Activated CD8-positive, alpha-beta memory T cell treated with anti-CD3 and anti-CD28 coated beads for 4 hours (primary cell): ENCODE results near the gene CNKSR1.

Source experiments
- DNase-seq, 2 donors: peaks; one replicate each; pipeline ENCODE4 v3.0.0-alpha.2; 2020; ENCODE audit warnings: low read depth in 2 of 2

Gene CNKSR1

GRCh38 chr1:26184086-26184485, 6.8 kb downstream of the CNKSR1 start:
- no peak for DNase-seq

DNA sequence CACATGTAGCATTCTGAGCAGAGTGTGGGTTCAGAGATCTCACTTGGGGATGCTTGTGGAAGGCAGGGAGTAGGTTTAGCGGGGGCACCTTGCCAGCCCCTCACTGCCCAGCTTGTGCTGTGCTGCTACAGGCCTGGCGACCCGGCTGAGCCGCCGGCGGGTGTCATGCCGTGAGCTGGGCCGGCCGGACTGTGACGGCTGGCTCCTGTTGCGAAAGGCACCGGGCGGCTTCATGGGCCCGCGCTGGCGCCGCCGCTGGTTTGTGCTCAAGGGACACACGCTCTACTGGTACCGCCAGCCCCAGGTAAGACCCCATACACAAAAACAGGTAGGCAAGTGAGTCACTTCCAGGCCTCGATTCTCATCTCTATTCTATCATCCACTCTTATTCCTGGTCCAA, 7.6 kb downstream of the CNKSR1 start:
- no peak for DNase-seq

- DNase-seq = no peak
These were observed 10.6 kb downstream of the CNKSR1 start for GRCh38 chr1:26187882-26188281.

DNA sequence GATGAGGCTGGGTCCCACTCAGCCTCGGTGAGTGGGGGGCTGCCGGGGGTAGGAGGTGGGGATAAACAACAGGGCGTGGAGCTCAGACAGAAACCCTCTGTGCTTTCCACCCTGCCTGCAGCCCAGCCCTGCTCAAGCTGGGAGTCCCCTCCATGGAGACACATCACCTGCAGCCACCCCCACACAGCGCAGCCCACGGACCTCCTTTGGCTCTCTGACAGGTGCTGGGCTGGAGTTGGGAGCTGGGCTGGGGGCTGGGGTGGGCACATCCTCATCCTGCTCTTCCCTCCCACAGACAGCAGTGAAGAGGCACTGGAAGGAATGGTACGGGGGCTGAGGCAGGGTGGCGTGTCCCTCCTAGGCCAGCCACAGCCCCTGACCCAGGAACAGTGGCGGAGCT, 11.2 kb downstream of the CNKSR1 start:
- no peak for DNase-seq

- no peak for DNase-seq
These were observed 12.0 kb downstream of the CNKSR1 start for GRCh38 chr1:26189331-26189730.

GRCh38 chr1:26189751-26190275, 12.5 kb downstream of the CNKSR1 start:
- DNase-seq = no peak

GRCh38 chr1:26190373-26190987, 13.2 kb downstream of the CNKSR1 start, which contains the start of gene CATSPER4:
Gene CATSPER4, plus strand, starts transcription at chr1:26190602. Its CDS starts 26 bp downstream, at chr1:26190628.
- DNase-seq = no peak

GRCh38 chr1:26191739-26192138, 14.4 kb downstream of the CNKSR1 start:
- no peak for DNase-seq

DNA sequence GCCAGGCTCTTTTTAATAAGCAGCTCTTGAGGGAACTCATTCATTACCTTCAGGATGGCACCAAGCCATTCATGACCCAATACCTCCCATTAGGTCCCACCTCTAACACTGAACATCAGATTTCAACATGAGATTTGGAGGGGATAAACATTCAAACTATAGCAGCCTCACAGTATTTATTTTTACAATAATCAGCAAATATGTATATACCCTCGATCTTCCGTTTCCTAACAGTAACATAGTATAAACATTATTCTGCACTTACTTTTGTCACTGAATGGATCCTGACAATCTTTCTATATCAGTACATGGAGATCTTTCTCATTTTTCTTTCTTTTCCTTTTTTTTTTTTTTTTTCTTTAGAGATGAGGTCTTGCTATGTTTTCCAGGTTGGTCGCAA, 18.5 kb downstream of the CNKSR1 start:
- no peak for DNase-seq

GRCh38 chr1:26197301-26197700, 20.0 kb downstream of the CNKSR1 start:
- no peak for DNase-seq

GRCh38 chr1:26197813-26198212, 20.5 kb downstream of the CNKSR1 start:
- DNase-seq = no peak

GRCh38 chr1:26200413-26200812, 23.1 kb downstream of the CNKSR1 start:
- no peak for DNase-seq

DNA sequence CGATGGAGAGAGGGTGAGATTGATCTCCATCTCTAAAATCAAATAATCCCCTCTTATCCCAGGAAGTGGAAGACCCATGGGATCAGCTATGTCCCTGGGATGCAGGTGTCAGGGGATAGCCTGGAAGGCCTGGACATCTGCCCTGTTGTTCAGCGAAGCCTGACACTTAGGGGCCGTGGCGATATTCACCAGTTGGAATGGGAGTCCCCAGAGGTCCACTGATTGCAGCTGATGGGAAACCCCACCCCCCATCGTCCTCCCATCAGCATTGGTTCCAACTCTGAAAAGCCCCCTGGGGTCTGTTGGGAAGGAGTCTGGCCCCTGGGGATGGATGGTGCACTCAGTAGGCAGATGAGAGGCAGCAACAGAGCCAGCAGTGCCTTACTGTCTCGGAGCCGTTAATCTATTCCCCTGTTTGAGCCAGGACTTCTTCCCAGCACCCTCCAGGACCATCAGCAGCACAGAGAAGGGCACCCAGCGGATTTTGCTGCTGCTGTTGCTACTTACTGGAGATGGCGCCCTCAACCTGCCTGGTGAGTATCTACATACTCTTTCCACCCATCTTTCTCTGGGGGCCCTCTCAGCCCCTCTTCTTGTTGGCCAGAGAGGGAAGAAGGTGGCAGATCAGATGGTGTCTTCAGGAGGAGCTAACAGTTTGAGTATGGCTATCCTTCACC, 26.5 kb downstream of the CNKSR1 start:
- no peak for DNase-seq

DNA sequence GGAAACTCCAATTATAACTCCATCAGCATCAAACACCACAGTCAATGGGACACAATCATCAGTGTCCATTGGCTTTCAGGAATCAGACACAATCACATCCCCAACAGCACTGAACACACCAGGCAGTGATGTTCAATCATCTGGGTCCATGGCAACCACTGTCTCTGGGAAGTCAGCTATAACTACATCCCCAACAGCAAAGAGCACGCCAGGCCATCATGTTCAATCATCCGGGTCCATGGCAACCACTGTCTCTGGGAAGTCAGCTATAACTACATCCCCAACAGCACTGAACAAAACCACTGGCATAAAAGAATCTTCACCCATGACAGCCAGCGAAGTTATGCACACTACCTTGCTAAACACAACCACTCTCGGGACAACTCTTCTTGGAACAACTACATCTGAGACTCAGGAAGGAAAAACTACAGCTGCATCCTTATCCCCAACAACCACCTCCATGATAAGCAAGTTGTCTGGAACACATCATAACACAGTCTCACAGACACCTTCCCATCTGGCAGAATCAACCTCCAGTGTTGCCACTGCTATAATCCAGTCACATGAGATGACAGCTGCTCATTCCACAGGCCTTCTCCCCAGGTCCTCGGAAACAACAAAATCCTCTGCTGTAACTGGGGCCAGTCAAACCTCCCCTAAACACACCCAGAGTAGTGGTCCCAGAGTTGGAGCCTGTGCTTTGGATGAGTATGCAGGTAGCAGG, 33.0 kb downstream of the CNKSR1 start:
- no peak for DNase-seq

DNA sequence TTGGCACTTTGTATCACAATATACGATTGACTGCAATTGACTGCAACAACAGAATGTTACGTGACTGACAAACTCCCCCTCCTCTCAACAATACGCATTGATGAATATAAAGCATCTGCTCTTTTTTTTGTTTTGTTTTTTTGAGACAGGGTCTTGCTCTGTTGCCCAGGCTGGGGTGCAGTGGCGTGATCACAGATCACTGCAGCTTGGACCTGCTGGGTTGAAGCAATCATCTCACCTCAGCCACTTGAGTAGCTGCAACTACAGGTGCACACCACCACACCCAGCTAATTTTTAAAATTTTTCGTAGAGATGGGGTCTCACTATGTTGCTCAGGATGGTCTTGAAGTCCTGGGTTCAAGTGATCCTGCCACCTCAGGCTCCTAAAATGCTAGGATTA, 35.4 kb downstream of the CNKSR1 start:
- no peak for DNase-seq

DNA sequence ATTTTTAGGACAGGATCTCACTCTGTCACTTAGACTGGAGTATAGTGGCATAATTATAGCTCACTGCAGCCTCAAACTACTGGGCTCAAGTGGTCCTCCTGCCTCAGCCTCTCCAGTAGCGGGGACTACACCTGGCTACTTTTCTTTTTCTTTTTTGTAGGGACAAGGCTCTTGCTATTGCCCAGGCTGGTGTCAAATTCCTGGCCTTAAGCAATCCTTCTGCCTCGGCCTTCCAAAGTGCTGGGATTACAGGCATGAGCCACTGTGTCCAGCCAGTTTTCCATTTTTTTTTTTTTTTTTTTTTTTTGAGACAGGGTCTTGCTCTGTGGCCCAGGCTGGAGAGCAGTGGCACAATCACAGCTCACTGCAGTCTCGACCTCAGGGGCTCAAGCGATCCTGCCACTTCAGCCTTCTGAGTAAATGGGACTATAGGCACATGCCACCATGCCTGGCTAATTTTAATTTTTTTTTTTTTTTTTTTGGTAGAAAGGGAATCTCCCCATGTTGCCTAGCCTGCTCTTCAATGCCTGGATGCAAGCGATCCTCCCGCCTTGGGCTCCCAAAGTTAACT, 36.1 kb downstream of the CNKSR1 start:
- no peak for DNase-seq

- no peak for DNase-seq
These were observed 38.0 kb downstream of the CNKSR1 start for GRCh38 chr1:26215246-26215645.

DNA sequence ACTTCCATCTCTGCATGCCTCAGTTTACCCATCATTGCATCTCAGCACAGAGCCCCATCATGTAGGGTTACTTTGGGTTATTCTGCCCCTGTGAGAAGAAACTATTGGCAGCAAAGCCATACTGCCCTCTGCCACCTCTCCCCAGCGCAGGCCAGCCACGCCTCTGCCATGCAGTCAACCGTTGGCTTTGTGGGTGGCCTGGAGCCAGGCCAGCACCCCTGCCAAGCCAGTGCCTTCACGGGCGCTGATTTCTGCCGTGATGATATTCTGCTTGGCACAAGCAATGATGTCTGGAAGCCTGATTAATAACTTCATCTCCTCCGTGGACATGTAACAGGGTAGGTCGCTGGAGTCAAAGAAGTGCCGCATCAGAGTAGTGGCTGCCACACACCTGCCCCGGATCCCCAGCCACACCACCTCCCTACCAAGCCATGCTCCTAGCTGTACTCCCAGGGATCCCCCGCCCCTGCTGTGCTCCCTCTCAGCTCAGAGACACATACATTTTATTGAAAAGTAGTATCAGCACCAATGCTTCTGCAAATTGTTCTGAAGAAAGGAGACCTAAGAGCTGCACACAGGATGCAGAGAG, 41.7 kb downstream of the CNKSR1 start:
- DNase-seq = no peak

- DNase-seq = no peak
These were observed 43.1 kb downstream of the CNKSR1 start for GRCh38 chr1:26220199-26220912.

GRCh38 chr1:26221094-26221493, 43.8 kb downstream of the CNKSR1 start:
- DNase-seq = no peak

DNA sequence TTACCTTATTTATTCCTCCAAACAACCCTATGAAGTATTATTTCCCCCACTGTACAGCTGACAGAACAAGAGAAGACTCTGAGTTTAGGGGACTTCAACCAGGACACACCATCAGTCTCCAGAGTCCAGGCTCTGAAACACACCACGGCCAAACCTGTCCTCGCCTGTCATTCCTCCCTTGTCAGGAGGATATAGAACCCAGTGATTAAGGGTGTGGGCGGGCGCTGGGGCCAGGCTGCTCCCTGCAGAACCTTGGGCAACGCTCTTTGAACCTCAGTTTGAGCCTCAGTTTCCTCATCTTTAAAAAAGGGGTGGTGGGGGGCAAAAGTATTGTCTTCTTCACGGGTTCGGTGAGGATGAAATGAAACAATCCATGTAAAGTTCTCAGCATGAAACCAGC, 47.3 kb downstream of the CNKSR1 start:
- DNase-seq = no peak
